HEK293 (cell line): ENCODE results near the gene BNIPL.

ENCODE experiments used
- BCL11B ChIP-seq: fragments of 450-650 bp; formaldehyde crosslinking; IDR thresholded peaks from 2 replicates; pipeline ENCODE4 v1.5.1; 2016; ENCODE audit warnings: low read depth, missing biosample characterization, missing genetic modification characterization
- EGR2 ChIP-seq: fragments of 450-650 bp; formaldehyde crosslinking; IDR thresholded peaks from 2 replicates; pipeline ENCODE4 v1.5.1; 2016; ENCODE audit warnings: low read depth, missing biosample characterization, missing genetic modification characterization
- GLI2 ChIP-seq: fragments of 450-650 bp; formaldehyde crosslinking; IDR thresholded peaks from 2 replicates; pipeline ENCODE4; 2017; ENCODE audit warnings: missing biosample characterization, missing genetic modification characterization, low read depth, borderline replicate concordance
- KLF10 ChIP-seq: fragments of 450-650 bp; IDR thresholded peaks from 2 replicates; pipeline ENCODE4 v1.5.1; 2018; ENCODE audit warnings: missing biosample characterization, mild to moderate bottlenecking, missing genetic modification characterization
- SETDB1 ChIP-seq: IDR thresholded peaks from one replicate; pipeline ENCODE4 v1.6.1; 2017; ENCODE audit warnings: mild to moderate bottlenecking, low read length, moderate library complexity, mixed read lengths; ENCODE audit not compliant: insufficient read length
- ZBTB20 ChIP-seq: fragments of 450-650 bp; formaldehyde crosslinking; IDR thresholded peaks from 2 replicates; pipeline ENCODE4 v1.5.1; 2016; ENCODE audit warnings: missing biosample characterization, missing genetic modification characterization
- ZBTB21 ChIP-seq: fragments of 450-650 bp; formaldehyde crosslinking; IDR thresholded peaks from 2 replicates; pipeline ENCODE4 v1.5.1; 2017; ENCODE audit warnings: missing biosample characterization, missing genetic modification characterization
- ZFP3 ChIP-seq: fragments of 450-650 bp; formaldehyde crosslinking; IDR thresholded peaks from 2 replicates; pipeline ENCODE4 v1.5.1; 2016; ENCODE audit warnings: low read depth, missing biosample characterization, missing genetic modification characterization
- ZFP69B ChIP-seq: fragments of 450-650 bp; formaldehyde crosslinking; IDR thresholded peaks from 2 replicates; pipeline ENCODE4 v1.5.1; 2016; ENCODE audit warnings: missing biosample characterization, missing genetic modification characterization
- ZIC2 ChIP-seq: fragments of 450-650 bp; formaldehyde crosslinking; IDR thresholded peaks from 2 replicates; pipeline ENCODE4 v1.5.1; 2016; ENCODE audit warnings: missing biosample characterization, missing genetic modification characterization
- ZNF112 ChIP-seq: fragments of 450-650 bp; formaldehyde crosslinking; IDR thresholded peaks from 2 replicates; pipeline ENCODE4 v1.5.0; 2017; ENCODE audit warnings: missing biosample characterization, missing genetic modification characterization
- ZNF121 ChIP-seq: fragments of 450-650 bp; formaldehyde crosslinking; IDR thresholded peaks from 2 replicates; pipeline ENCODE4 v1.5.1; 2016; ENCODE audit warnings: missing biosample characterization, missing genetic modification characterization
- ZNF155 ChIP-seq: fragments of 450-650 bp; formaldehyde crosslinking; IDR thresholded peaks from 2 replicates; pipeline ENCODE4 v1.5.1; 2016; ENCODE audit warnings: missing biosample characterization, missing genetic modification characterization
- ZNF19 ChIP-seq: fragments of 450-650 bp; formaldehyde crosslinking; IDR thresholded peaks from 2 replicates; pipeline ENCODE4; 2016; ENCODE audit warnings: missing biosample characterization, missing genetic modification characterization, low read depth
- ZNF223 ChIP-seq: fragments of 450-650 bp; formaldehyde crosslinking; IDR thresholded peaks from 2 replicates; pipeline ENCODE4 v1.5.1; 2016; ENCODE audit warnings: missing biosample characterization, missing genetic modification characterization
- ZNF280C ChIP-seq: fragments of 450-650 bp; formaldehyde crosslinking; IDR thresholded peaks from 2 replicates; pipeline ENCODE4 v1.5.1; 2016; ENCODE audit warnings: missing biosample characterization, missing genetic modification characterization
- ZNF292 ChIP-seq: fragments of 450-650 bp; formaldehyde crosslinking; IDR thresholded peaks from 2 replicates; pipeline ENCODE4 v1.5.1; 2016; ENCODE audit warnings: low read depth, missing biosample characterization, missing genetic modification characterization, borderline replicate concordance
- ZNF404 ChIP-seq: fragments of 450-650 bp; formaldehyde crosslinking; IDR thresholded peaks from 2 replicates; pipeline ENCODE4 v1.5.1; 2017; ENCODE audit warnings: missing biosample characterization, missing genetic modification characterization
- ZNF416 ChIP-seq: fragments of 450-650 bp; formaldehyde crosslinking; IDR thresholded peaks from 2 replicates; pipeline ENCODE4 v1.5.1; 2016; ENCODE audit warnings: missing biosample characterization, missing genetic modification characterization
- ZNF518A ChIP-seq: fragments of 450-650 bp; formaldehyde crosslinking; conservative IDR thresholded peaks from 2 replicates; pipeline ENCODE4 v1.5.1; 2016; ENCODE audit warnings: low read depth, missing biosample characterization, missing genetic modification characterization
- ZNF521 ChIP-seq: fragments of 450-650 bp; formaldehyde crosslinking; IDR thresholded peaks from 2 replicates; pipeline ENCODE4 v1.5.1; 2017; ENCODE audit warnings: missing biosample characterization, mild to moderate bottlenecking, missing genetic modification characterization
- ZNF544 ChIP-seq: fragments of 450-650 bp; formaldehyde crosslinking; IDR thresholded peaks from 2 replicates; pipeline ENCODE4 v1.5.0; 2017; ENCODE audit warnings: missing biosample characterization, missing genetic modification characterization
- ZNF621 ChIP-seq: fragments of 450-650 bp; formaldehyde crosslinking; IDR thresholded peaks from 2 replicates; pipeline ENCODE4 v1.5.1; 2017; ENCODE audit warnings: missing biosample characterization, missing genetic modification characterization
- ZNF623 ChIP-seq: fragments of 450-650 bp; formaldehyde crosslinking; IDR thresholded peaks from 2 replicates; pipeline ENCODE4 v1.5.1; 2016; ENCODE audit warnings: missing biosample characterization, missing genetic modification characterization
- ZNF629 ChIP-seq: fragments of 450-650 bp; formaldehyde crosslinking; IDR thresholded peaks from 2 replicates; pipeline ENCODE4 v1.5.1; 2017; ENCODE audit warnings: missing biosample characterization, missing genetic modification characterization
- ZNF692 ChIP-seq: fragments of 450-650 bp; formaldehyde crosslinking; IDR thresholded peaks from 2 replicates; pipeline ENCODE4 v1.5.1; 2016; ENCODE audit warnings: missing biosample characterization, missing genetic modification characterization
- ZNF777 ChIP-seq: fragments of 450-650 bp; formaldehyde crosslinking; IDR thresholded peaks from 2 replicates; pipeline ENCODE4 v1.5.1; 2017; ENCODE audit warnings: missing biosample characterization, missing genetic modification characterization, borderline replicate concordance
- ZNF791 ChIP-seq: fragments of 450-650 bp; formaldehyde crosslinking; IDR thresholded peaks from 2 replicates; pipeline ENCODE4 v1.5.1; 2016; ENCODE audit warnings: missing biosample characterization, missing genetic modification characterization
- TF ChIP-seq, protein P1 (sequence below): fragments of 450-650 bp; formaldehyde crosslinking; IDR thresholded peaks from 2 replicates; pipeline ENCODE4 v1.5.1; 2017; ENCODE audit warnings: missing biosample characterization, missing genetic modification characterization
- TF ChIP-seq, protein P2 (sequence below): IDR thresholded peaks from 2 replicates; pipeline ENCODE4 v1.6.1; 2011; ENCODE audit warnings: mild to moderate bottlenecking, low read depth, low read length, borderline replicate concordance

BNIPL gene

GRCh38 chr1:151070474-151071276, 34.3 kb downstream of the BNIPL start, which contains the start of gene GABPB2 (continued):
- TF ChIP-seq ZFP69B (peak; percentile 95), ZIC2 (tag by site-specific recombination) (peak; percentile 78), ZBTB21 (tag by site-specific recombination) (peak; percentile 98), ZNF623 (tag by site-specific recombination) (peak; percentile 44; the same call in 1 of the 2 replicates), ZNF19 (tag by site-specific recombination) (no peak), ZNF223 (tag by site-specific recombination) (no peak), ZNF404 (tag by site-specific recombination) (no peak), ZNF292 (tag by site-specific recombination) (no peak), ZNF777 (peak; percentile 44; the same call in 1 of the 2 replicates), ZNF692 (tag by site-specific recombination) (peak; percentile 95), ZNF629 (tag by site-specific recombination) (peak; percentile 98), ZNF416 (tag by site-specific recombination) (peak; percentile 38; the same call in 1 of the 2 replicates), ZNF121 (tag by site-specific recombination) (peak; percentile 75), BCL11B (tag by site-specific recombination) (peak; percentile 89), ZNF521 (no peak), GLI2 (no peak; the same call in 1 of the 2 replicates), EGR2 (tag by site-specific recombination) (peak; percentile 76), ZNF280C (tag by site-specific recombination) (no peak), ZNF518A (tag by site-specific recombination) (peak; percentile 66), ZFP3 (tag by site-specific recombination) (no peak; the same call in 1 of the 2 replicates), ZNF621 (no peak), ZNF112 (tag by site-specific recombination) (no peak), SETDB1 (no peak), KLF10 (tag by site-specific recombination) (peak; percentile 82), ZNF155 (tag by site-specific recombination) (no peak), ZNF544 (tag by site-specific recombination) (no peak), ZNF791 (no peak), ZBTB20 (tag by site-specific recombination) (peak; percentile 94)
- TF ChIP-seq, protein P1, sequence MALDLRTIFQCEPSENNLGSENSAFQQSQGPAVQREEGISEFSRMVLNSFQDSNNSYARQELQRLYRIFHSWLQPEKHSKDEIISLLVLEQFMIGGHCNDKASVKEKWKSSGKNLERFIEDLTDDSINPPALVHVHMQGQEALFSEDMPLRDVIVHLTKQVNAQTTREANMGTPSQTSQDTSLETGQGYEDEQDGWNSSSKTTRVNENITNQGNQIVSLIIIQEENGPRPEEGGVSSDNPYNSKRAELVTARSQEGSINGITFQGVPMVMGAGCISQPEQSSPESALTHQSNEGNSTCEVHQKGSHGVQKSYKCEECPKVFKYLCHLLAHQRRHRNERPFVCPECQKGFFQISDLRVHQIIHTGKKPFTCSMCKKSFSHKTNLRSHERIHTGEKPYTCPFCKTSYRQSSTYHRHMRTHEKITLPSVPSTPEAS (tag by site-specific recombination), result peak; percentile 81
- TF ChIP-seq, protein P2, sequence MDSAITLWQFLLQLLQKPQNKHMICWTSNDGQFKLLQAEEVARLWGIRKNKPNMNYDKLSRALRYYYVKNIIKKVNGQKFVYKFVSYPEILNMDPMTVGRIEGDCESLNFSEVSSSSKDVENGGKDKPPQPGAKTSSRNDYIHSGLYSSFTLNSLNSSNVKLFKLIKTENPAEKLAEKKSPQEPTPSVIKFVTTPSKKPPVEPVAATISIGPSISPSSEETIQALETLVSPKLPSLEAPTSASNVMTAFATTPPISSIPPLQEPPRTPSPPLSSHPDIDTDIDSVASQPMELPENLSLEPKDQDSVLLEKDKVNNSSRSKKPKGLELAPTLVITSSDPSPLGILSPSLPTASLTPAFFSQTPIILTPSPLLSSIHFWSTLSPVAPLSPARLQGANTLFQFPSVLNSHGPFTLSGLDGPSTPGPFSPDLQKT, result peak; percentile 82; the same call in 1 of the 2 replicates
